Stimulated activated CD8-positive, alpha-beta memory T cell treated with anti-CD3 and anti-CD28 coated beads, Interleukin-15, amount 100 ng/mL, for 1 hour (primary cell): ENCODE results near the gene TRIM65.
"Not testable (repeated sequence)": the region's sequence is repeated elsewhere in the genome, so short reads cannot be mapped to it uniquely, and the experiment has no call there.

Source experiments
- DNase-seq: peaks from one replicate; pipeline ENCODE4 v3.0.0-alpha.2; 2020; ENCODE audit warnings: low read depth

TRIM65 gene

GRCh38 chr17:75895370-75896155, 1.2 kb downstream of the TRIM65 start:
- DNase-seq = no peak

- DNase-seq = no peak
Observed at GRCh38 chr17:75894049-75894733, 2.6 kb downstream of the TRIM65 start.

GRCh38 chr17:75893305-75894048, 3.3 kb downstream of the TRIM65 start:
- DNase-seq = no peak

GRCh38 chr17:75892556-75893224, 4.1 kb downstream of the TRIM65 start:
- DNase-seq = no peak

GRCh38 chr17:75891605-75892555, 4.9 kb downstream of the TRIM65 start:
- no peak for DNase-seq

GRCh38 chr17:75891022-75891604, 5.6 kb downstream of the TRIM65 start:
- no peak for DNase-seq

- DNase-seq = no peak
Observed at GRCh38 chr17:75889454-75889853, 7.3 kb downstream of the TRIM65 start.

- DNase-seq = no peak
Observed at GRCh38 chr17:75888484-75888883, 8.3 kb downstream of the TRIM65 start.

GRCh38 chr17:75885860-75886259, 10.9 kb downstream of the TRIM65 start:
- not testable (repeated sequence) for DNase-seq

- no peak for DNase-seq
Observed at GRCh38 chr17:75885431-75885830, 11.3 kb downstream of the TRIM65 start.

GRCh38 chr17:75881678-75882454, 14.9 kb downstream of the TRIM65 start:
- no peak for DNase-seq

- no peak for DNase-seq
Observed at GRCh38 chr17:75880266-75880665, 16.5 kb downstream of the TRIM65 start.

- DNase-seq = no peak
Observed at GRCh38 chr17:75878174-75878998, 18.4 kb downstream of the TRIM65 start, which contains the start of gene TRIM47. Gene TRIM47, minus strand, starts transcription at chr17:75878581. Its CDS starts 33 bp downstream, at chr17:75878548.

GRCh38 chr17:75877752-75878173, 19.0 kb downstream of the TRIM65 start:
- peak; percentile 46 for DNase-seq

- DNase-seq = no peak
Observed at GRCh38 chr17:75876938-75877751, 19.6 kb downstream of the TRIM65 start.

- DNase-seq = peak; percentile 51
Observed at GRCh38 chr17:75876190-75876937, 20.4 kb downstream of the TRIM65 start.

- no peak for DNase-seq
Observed at GRCh38 chr17:75875940-75876189, 20.9 kb downstream of the TRIM65 start.
